ENCODE results near the gene RANBP2. TPM values are rescaled to one million over a fixed set of nuclear protein-coding genes. Genes with fewer than 3 reads are reported as not detected.

Gene RANBP2
- total RNA-seq, 1 experiment from 2014 or later: 90.4 TPM

- TF ChIP-seq IRF2 (CRISPR knock-in tag; IDR thresholded peaks at IDR 0.05; ENCODE audit: borderline replicate concordance, low read depth) (no peak), CTCF (IDR thresholded peaks at IDR 0.05) (no peak), SMAD3 (CRISPR knock-in tag; IDR thresholded peaks at IDR 0.05; ENCODE audit: borderline replicate concordance) (no peak), TCF7 (CRISPR knock-in tag; IDR thresholded peaks at IDR 0.05; ENCODE audit: low read depth) (no peak), GRHL2 (CRISPR knock-in tag; IDR thresholded peaks at IDR 0.05; ENCODE audit: insufficient replicate concordance, severe bottlenecking) (no peak), ZNF396 (CRISPR knock-in tag; IDR thresholded peaks at IDR 0.05; ENCODE audit: borderline replicate concordance) (no peak), PREB (CRISPR knock-in tag; IDR thresholded peaks at IDR 0.05; ENCODE audit: borderline replicate concordance) (no peak), ZNF121 (CRISPR knock-in tag; IDR thresholded peaks at IDR 0.05) (no peak)
These were observed 94.5 kb downstream of the RANBP2 start (continued) for GRCh38 chr2:108813732-108814131.

- no peak for DNase-seq (ENCODE audit: low spot score)
- Mint-ChIP-seq H3K27ac (no peak overlapping the region), H3K4me1 (no peaks in the 10 kb centered on the region), H3K9me3 (no peaks in the 10 kb centered on the region), H3K4me3 (no peak overlapping the region), H3K36me3 (peaks cover 41% of the 10 kb centered on the region), H3K27me3 (ENCODE audit: low read depth) (no peaks in the 10 kb centered on the region)
- ChIA-PET CTCF (no interaction called here), POLR2A (no interaction called here)
- ATAC-seq: no peak
- TF ChIP-seq ZNF317 (CRISPR knock-in tag; IDR thresholded peaks at IDR 0.05; ENCODE audit: borderline replicate concordance, low read depth) (peak; percentile 76), NFYB (CRISPR knock-in tag; conservative IDR thresholded peaks at IDR 0.05; ENCODE audit: low read depth) (no peak), CREB1 (CRISPR knock-in tag; IDR thresholded peaks at IDR 0.05) (no peak), HMGA2 (CRISPR knock-in tag; IDR thresholded peaks at IDR 0.05) (no peak), ZNF219 (CRISPR knock-in tag; IDR thresholded peaks at IDR 0.05; ENCODE audit: borderline replicate concordance) (no peak), ZNF263 (CRISPR knock-in tag; IDR thresholded peaks at IDR 0.05; ENCODE audit: low read depth) (no peak), ERG (CRISPR knock-in tag; IDR thresholded peaks at IDR 0.05) (no peak), ATF3 (CRISPR knock-in tag; conservative IDR thresholded peaks at IDR 0.05) (no peak), EMX1 (CRISPR knock-in tag; IDR thresholded peaks at IDR 0.05) (no peak)
These were observed 101.2 kb downstream of the RANBP2 start for GRCh38 chr2:108820482-108820881.

GRCh38 chr2:108823286-108823685, 104.0 kb downstream of the RANBP2 start:
- Mint-ChIP-seq H3K4me1 (no peaks in the 10 kb centered on the region), H3K36me3 (peaks cover 29% of the 10 kb centered on the region), H3K27me3 (ENCODE audit: low read depth) (no peaks in the 10 kb centered on the region), H3K9me3 (no peaks in the 10 kb centered on the region), H3K27ac (no peak overlapping the region), H3K4me3 (no peak overlapping the region)
- no peak for ATAC-seq
- ChIA-PET CTCF (interaction anchor here (1.2 kb wide), 1 partner anchor 179 kb away, joined by 3 read pairs; no protein-coding TSS in a partner anchor), POLR2A (interaction anchor here (0.7 kb wide), 1 partner anchor 405 kb away, joined by 3 read pairs; no protein-coding TSS in a partner anchor)
- TF ChIP-seq ZNF138 (CRISPR knock-in tag; conservative IDR thresholded peaks at IDR 0.05): no peak
- no peak for TF ChIP-seq ATF3 (CRISPR knock-in tag; conservative IDR thresholded peaks at IDR 0.05)
- no peak for TF ChIP-seq PRRX2 (CRISPR knock-in tag; IDR thresholded peaks at IDR 0.05)
- no peak for TF ChIP-seq NR1H2 (CRISPR knock-in tag; IDR thresholded peaks at IDR 0.05)
- TF ChIP-seq GRHL2 (CRISPR knock-in tag; IDR thresholded peaks at IDR 0.05; ENCODE audit: insufficient replicate concordance, severe bottlenecking): no peak
- TF ChIP-seq PREB (CRISPR knock-in tag; IDR thresholded peaks at IDR 0.05; ENCODE audit: borderline replicate concordance): no peak
- no peak for TF ChIP-seq ZNF219 (CRISPR knock-in tag; IDR thresholded peaks at IDR 0.05; ENCODE audit: borderline replicate concordance)
- TF ChIP-seq USF2 (CRISPR knock-in tag; IDR thresholded peaks at IDR 0.05): no peak
- no peak for TF ChIP-seq RELA (CRISPR knock-in tag; IDR thresholded peaks at IDR 0.05; ENCODE audit: borderline replicate concordance)
- DNase-seq (ENCODE audit: low spot score): no peak
